Activated CD8-positive, alpha-beta memory T cell treated with anti-CD3 and anti-CD28 coated beads, Interleukin-2, amount 50 U/mL, for 24 hours (primary cell): ENCODE data around the gene MRPS27.

Experiments
- DNase-seq: peaks from one replicate; pipeline ENCODE4 v3.0.0-alpha.2; 2020; ENCODE audit errors: extremely low read depth

Gene MRPS27

GRCh38 chr5:72319976-72320752 is at the start of gene MRPS27, which contains the start of gene PTCD2:
TSS of gene MRPS27 (minus strand) at chr5:72320240. CDS start at chr5:72320221, 19 bp downstream.
TSS of gene PTCD2 (plus strand) at chr5:72320373. CDS start at chr5:72320383, 10 bp downstream.
- peak; percentile 84 for DNase-seq

GRCh38 chr5:72369711-72370110 is 49.7 kb upstream of the MRPS27 start:
- no peak for DNase-seq

DNA sequence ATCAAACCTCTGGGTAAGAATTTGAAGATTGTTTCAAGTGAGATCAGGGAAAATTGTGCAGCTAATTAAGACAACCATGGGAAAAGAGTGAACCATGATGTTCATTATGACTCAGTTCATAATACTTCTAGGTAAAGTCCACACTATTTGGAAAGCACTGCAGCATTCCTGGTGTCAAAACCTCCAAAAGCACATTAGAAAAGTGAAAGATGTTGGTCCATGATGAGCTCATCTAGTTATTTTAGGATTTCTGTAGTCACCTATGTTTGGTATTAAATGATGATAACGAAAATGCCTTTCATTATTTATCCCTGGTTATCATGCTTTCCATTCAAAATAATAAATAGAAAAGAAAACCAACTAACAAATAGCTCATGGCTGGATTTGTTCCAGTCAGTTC is 49.3 kb upstream of the MRPS27 start:
- DNase-seq = no peak

DNA sequence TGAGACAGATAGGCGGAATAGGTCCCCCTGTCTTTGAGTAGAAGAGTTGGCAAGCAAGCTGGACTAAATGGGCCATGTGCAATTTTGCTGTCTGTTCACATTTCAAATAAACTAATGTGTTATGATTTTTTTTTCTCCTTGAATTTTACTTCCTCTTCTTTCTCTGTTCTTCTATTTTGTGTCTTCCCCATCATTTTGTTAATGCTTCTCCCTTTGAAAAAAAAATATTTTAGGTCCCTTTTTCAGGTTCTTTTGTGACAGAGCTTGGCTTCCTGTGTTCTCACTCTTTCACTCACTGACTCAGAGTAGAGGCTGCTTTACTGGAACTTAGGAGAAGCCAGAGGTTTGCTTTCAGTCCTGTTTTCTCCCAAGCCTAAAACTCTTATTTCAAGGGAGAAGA is 48.2 kb upstream of the MRPS27 start:
- no peak for DNase-seq

- DNase-seq = no peak
These were observed 46.4 kb upstream of the MRPS27 start for GRCh38 chr5:72366324-72366976.

- no peak for DNase-seq
These were observed 44.9 kb upstream of the MRPS27 start for GRCh38 chr5:72364951-72365350.

DNA sequence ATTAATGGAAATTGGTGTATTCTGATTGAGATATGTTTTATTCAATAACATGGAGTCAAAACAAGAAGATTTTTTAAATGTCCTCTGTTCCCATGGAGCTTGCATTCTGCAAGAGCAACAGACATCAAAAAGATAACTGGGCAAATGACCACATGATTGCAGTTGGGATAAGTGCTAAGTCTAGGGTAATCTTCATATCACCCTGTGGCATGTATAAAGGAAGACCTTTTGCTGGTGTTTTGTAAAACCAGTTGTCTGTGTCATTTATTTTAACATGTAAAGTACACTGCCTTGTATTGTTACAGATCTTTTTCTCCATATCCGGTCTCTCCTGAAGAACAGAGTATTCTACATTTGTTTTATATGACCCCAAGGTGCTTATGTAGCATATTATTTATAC is 44.1 kb upstream of the MRPS27 start:
- no peak for DNase-seq

GRCh38 chr5:72363166-72363802 is 43.2 kb upstream of the MRPS27 start:
- no peak for DNase-seq

GRCh38 chr5:72359886-72360285 is 39.8 kb upstream of the MRPS27 start:
- no peak for DNase-seq

GRCh38 chr5:72358925-72359324 is 38.9 kb upstream of the MRPS27 start:
- no peak for DNase-seq

DNA sequence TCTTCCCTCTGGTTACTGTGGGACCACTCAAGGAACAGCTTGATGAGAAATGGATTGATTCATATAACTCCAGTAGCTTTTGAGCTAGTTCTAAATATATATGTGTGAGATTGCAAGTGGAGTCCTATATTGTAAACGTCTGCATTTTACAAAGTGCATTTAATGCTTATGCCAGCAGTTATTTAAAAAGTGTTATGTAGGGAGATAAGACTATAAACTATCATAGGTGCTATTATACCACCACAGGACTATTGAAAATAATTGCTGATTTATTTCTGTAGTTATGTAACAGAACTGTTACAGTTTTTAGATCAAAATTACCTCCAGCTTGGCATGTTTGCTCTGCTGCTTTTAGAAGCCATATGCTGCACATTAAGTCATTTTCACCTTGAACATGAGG is 36.3 kb upstream of the MRPS27 start:
- no peak for DNase-seq

DNA sequence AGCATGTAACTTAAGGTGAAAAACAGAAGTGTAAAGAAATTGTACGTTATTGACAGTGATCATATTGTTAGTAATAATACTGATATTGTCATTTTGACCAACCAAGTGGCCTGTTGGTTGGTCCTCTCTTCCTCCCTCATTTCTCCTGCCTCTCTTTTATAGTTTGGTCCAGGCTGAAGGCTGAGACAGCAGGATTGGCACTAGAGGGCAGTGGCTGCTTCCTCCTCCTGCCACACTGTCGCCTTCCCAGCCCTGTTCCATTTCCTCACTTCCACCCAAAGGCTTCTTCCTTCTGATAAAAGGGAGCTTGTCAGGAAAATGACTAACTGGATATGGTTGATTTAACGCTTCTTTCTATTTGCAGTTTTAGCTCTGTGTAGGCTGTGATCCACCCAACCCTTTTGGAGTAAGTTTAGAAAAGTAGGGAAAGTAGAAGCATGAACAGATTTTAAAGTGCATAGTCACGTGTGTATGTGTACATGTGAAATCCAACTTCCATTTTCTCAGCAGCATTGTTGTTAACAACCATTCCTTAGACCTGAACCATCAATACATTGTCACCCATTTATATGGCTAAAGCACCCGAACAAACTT is 35.8 kb upstream of the MRPS27 start:
- no peak for DNase-seq

- DNase-seq = no peak
These were observed 33.0 kb upstream of the MRPS27 start for GRCh38 chr5:72353046-72353445.

DNA sequence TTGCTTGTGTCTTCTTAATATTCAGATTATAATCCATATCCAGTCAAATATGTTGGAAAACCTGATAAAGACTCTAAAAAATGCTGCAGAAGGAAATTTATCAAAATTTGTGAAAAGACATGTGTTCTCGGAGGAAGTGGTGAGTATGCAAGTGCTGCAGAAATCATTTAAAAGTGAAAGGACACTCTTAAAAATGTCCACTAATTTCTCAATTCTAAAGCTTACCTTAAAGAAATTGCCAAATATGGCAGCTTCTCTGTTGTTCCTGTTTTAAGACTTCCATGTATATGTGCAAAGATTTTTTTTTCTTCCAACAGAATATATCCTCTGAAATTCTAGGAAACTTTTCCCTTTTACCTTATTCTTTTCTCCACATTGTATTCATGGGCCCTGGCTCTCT is 32.6 kb upstream of the MRPS27 start:
- DNase-seq = no peak

DNA sequence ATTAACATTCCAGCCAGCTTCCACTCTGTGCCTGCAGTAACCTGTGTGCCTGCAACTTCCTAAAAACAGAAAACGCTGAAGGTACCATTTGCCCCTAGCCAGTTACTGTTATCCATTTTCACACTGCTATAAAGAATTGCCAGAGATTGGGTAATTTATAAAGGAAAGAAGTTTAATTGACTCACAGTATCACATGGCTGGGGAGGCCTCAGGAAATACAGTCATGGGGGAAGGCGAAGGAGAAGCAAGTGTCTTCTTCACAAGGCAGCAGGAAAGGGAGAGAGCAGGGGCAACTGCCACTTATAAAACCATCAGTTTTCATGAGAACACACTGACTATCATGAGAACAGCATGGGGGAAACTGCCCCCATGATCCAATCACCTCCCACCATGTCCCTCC is 31.3 kb upstream of the MRPS27 start:
- no peak for DNase-seq

DNA sequence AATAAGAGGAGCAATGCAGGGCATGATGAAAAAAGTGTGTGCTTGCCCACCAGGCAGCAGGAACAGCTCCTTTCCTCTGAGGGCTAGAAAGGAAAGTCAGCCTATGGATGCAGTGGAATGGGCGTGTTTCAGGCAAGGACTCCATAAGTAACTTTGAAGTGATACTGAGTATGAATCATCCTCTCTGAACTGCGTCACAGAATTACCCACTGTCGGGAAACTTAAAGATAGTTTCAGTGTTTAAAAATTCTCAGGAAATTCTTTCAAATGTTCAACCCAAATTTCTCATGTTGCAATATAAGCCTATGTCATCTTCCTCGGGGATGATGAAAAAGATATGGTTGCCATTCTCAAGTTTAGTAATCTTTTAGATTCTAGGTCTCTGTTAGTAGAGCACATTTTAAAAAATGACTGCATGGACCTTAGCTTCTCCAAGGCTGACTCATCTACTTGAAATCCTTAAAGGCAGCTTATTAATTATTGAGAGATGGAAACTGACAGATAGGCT is 27.8 kb upstream of the MRPS27 start:
- DNase-seq = no peak

DNA sequence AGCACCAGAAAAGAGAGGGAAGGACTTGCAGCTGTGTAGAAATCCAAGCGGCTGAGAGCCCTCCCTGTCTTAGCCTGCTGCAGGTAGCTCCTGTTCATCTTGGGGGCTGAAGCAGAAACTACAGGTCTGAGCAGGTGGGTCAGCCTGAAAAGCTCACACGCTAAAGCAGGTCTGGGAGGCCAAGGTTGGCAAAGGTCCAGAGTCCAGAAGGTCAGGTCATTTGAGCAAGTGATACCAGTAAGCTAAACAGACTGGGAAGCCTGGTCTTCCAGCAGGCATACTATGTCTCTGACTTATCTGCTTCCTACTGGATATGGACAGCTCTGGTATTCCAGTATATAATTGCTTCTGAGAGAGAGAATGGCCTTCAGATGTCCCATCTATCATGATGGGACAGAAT is 26.4 kb upstream of the MRPS27 start:
- no peak for DNase-seq

- DNase-seq = no peak
These were observed 18.7 kb upstream of the MRPS27 start for GRCh38 chr5:72338689-72339209.

GRCh38 chr5:72337159-72337558 is 17.1 kb upstream of the MRPS27 start:
- DNase-seq = no peak

DNA sequence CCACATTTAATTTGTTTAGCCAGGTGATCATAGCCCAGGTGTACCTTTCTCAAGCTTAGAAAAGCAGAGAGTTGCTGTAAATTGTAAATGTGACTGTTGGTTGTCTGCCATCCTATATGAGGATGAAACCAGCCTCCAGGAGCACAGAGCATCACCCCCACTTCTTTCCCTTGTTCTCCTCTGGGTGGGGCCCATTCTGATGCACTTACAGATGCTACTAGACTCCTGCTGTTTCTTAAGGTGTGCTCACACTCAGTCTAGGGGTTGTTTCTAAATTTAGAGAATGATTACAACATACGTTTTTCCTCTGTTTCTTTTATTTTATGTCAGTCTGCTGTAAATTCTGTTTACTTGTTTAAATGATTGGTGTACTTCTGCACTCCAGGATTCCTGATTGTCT is 10.7 kb upstream of the MRPS27 start:
- no peak for DNase-seq

- no peak for DNase-seq
These were observed 8.1 kb upstream of the MRPS27 start for GRCh38 chr5:72328172-72328571.

DNA sequence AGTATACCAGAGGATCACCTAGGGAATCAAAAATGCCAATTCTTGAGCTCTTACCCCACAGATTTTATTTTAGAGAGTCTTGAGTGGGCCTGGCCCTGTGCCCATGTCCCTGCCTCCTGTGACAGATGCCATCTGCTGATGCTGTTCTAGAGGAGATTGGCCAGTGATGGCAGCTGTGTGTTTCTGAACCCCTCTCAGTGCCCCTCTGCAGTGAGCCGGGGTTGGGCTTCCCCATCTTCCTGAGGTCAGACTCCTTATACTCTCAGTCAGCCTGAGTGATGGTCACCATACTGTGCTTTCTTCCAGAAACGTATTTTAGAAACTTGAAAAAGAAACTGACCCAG is 6.2 kb upstream of the MRPS27 start:
- DNase-seq = no peak
